ENCODE measurements around the gene TMA7B. TPM values are rescaled to one million over a fixed set of nuclear protein-coding genes. Genes with fewer than 3 reads are reported as not detected.
A peak's percentile ranks its signal among the peaks of the same experiment; 100 is the strongest.

TMA7B gene
- total RNA-seq, 2 experiments from 2014 or later = 5.7 to 6.5 TPM

DNA sequence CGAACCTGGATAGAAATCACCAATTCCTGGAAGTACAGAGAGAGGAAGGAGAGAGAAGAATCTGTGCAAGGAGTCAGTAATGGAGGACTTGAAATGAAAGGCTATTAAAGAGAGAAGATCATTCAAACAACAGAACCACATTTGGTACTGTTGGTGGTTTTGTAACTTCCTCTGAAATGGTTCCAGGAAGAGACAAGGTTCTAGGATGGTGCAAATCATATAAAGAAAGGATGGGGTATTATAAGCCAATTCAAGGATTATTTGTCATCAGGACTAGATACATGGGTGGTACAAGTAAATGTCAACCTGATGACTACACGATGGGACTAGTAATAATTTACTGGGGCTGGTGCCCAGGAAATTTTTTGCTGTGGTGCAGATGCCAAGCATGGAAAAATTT lies 28.9 kb upstream of the TMA7B start:
- peak in 1 of 14 experiments; percentile 59 for DNase-seq
- no peaks in the 10 kb centered on the region for H3K9me3 ChIP-seq (ENCODE audit: control insufficient read depth in 1 of 2, insufficient read depth in 1 of 2, low read length in 2 of 2)
- peaks cover 42% of the 10 kb centered on the region for H3K4me1 Mint-ChIP-seq (ENCODE audit: low read depth)
- H3K27me3 ChIP-seq (ENCODE audit: control insufficient read depth in 1 of 2, insufficient read depth in 2 of 2, low read length in 2 of 2) = no peaks in the 10 kb centered on the region
- H3K36me3 ChIP-seq (ENCODE audit: insufficient read depth, low read length) = peaks cover 6% of the 10 kb centered on the region
- no peaks in the 10 kb centered on the region for H3K9me3 Mint-ChIP-seq
- peaks cover 20% of the 10 kb centered on the region for H3K36me3 Mint-ChIP-seq (ENCODE audit: low read depth)
- no peak overlapping the region for H3K4me3 Mint-ChIP-seq
- no peak for ATAC-seq (ENCODE audit: poor library complexity)
- H3K4me3 ChIP-seq (ENCODE audit: low read length) = peak overlapping the region; percentile 1
- no peaks in the 10 kb centered on the region for H3K27me3 Mint-ChIP-seq
- intact Hi-C loops (cut with DNase I, micrococcal nuclease) = no loop called here
- H3K27ac ChIP-seq (ENCODE audit: low read depth in 1 of 2, low read length in 2 of 2) = peak overlapping the region; percentile 21 to 35
- ChIA-PET POLR2A (interaction anchor here (2.7 to 16.2 kb wide), 2 partner anchors 10 to 20 kb away, joined by 16 to 393 read pairs; no protein-coding TSS in a partner anchor), CTCF (interaction anchor here (0.5 kb wide), 1 partner anchor 407 kb away, joined by 3 read pairs; no protein-coding TSS in a partner anchor)
- no peak for TF ChIP-seq CTCF (IDR thresholded peaks at IDR 0.05)
- H3K27ac Mint-ChIP-seq = no peak overlapping the region
- H3K4me1 ChIP-seq (ENCODE audit: insufficient read depth, low read length) = peaks cover 92% of the 10 kb centered on the region

- no peaks in the 10 kb centered on the region for H3K27me3 ChIP-seq (ENCODE audit: control insufficient read depth in 1 of 2, insufficient read depth in 2 of 2, low read length in 2 of 2)
- H3K9me3 ChIP-seq (ENCODE audit: control insufficient read depth in 1 of 2, insufficient read depth in 1 of 2, low read length in 2 of 2) = no peaks in the 10 kb centered on the region
- POLR2A ChIA-PET = interaction anchor here (1.1 to 16.2 kb wide), 5 partner anchors 8 to 184 kb away, joined by 3 to 393 read pairs (median 8); no protein-coding TSS in a partner anchor
- no peak overlapping the region for H3K4me3 Mint-ChIP-seq
- H3K36me3 ChIP-seq (ENCODE audit: insufficient read depth, low read length) = peaks cover 3% of the 10 kb centered on the region
- no peaks in the 10 kb centered on the region for H3K27me3 Mint-ChIP-seq
- H3K4me3 ChIP-seq (ENCODE audit: low read length) = no peak overlapping the region
- H3K36me3 Mint-ChIP-seq (ENCODE audit: low read depth) = peaks cover 21% of the 10 kb centered on the region
- H3K27ac ChIP-seq (ENCODE audit: low read depth in 1 of 2, low read length in 2 of 2) = peak overlapping the region; percentile 35 to 87
- DNase-seq (no peak), ATAC-seq (ENCODE audit: poor library complexity) (no peak)
- intact Hi-C loops (cut with DNase I, micrococcal nuclease) = loop anchor here in 1 of 2 experiments (2.0 kb wide), 1 partner anchor 17 kb away; no protein-coding TSS in a partner anchor
- no peak overlapping the region for H3K27ac Mint-ChIP-seq
- TF ChIP-seq CTCF (IDR thresholded peaks at IDR 0.05) = no peak
- peaks cover 93% of the 10 kb centered on the region for H3K4me1 ChIP-seq (ENCODE audit: insufficient read depth, low read length)
- no peaks in the 10 kb centered on the region for H3K9me3 Mint-ChIP-seq
- CTCF ChIA-PET = interaction anchor here (0.7 to 2.3 kb wide), 7 partner anchors 10 to 588 kb away, joined by 3 to 21 read pairs (median 5); no protein-coding TSS in a partner anchor
- H3K4me1 Mint-ChIP-seq (ENCODE audit: low read depth) = peaks cover 46% of the 10 kb centered on the region
These were observed 28.0 kb upstream of the TMA7B start for GRCh38 chr22:39932166-39932565.

DNA sequence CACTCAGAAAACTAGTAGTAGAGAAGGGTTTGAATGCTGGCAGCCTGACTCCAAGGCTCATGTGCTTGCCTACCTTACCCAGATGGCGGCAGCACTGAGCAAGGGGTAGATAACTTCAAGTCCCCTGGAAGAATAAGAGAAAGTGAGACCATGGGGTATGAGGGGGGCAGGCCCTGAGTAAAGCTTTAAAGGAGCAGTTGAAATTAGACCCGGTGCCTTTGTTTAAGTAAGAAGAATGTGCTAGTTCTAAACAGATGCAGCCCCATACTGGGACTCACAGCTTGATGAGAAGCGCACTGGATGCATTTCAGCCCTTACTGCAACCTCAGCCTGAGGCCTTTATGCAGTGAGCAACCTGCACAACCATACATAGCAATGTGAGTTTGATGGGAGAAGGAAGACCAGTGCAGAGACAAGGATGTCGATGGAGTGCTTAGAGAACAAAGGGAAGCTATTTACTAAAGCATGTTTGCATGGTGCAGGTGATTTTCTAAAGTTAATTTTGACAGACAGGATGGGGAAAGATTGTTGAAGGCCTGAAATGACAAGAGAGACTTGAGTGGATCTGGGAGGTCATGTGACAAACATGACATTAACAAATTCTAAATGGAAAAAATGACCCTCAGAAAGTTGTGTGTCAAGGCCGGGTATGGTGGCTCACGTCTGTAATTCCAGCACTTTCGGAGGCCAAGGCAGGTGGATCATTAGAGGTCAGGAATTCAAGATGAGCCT lies 27.1 kb upstream of the TMA7B start:
- Histone ChIP-seq H3K27ac (ENCODE audit: low read depth in 1 of 2, low read length in 2 of 2) (peak overlapping the region in 1 of 2 donors; percentile 87), H3K9me3 (ENCODE audit: control insufficient read depth in 1 of 2, insufficient read depth in 1 of 2, low read length in 2 of 2) (no peaks in the 10 kb centered on the region), H3K36me3 (ENCODE audit: insufficient read depth, low read length) (peaks cover 2% of the 10 kb centered on the region), H3K4me3 (ENCODE audit: low read length) (peak overlapping the region; percentile 9), H3K27me3 (ENCODE audit: control insufficient read depth in 1 of 2, insufficient read depth in 2 of 2, low read length in 2 of 2) (no peaks in the 10 kb centered on the region), H3K4me1 (ENCODE audit: insufficient read depth, low read length) (peaks cover 93% of the 10 kb centered on the region)
- Mint-ChIP-seq H3K4me3 (peak overlapping the region; percentile 65), H3K9me3 (no peaks in the 10 kb centered on the region), H3K27me3 (no peaks in the 10 kb centered on the region), H3K36me3 (ENCODE audit: low read depth) (peaks cover 29% of the 10 kb centered on the region), H3K4me1 (ENCODE audit: low read depth) (peaks cover 55% of the 10 kb centered on the region), H3K27ac (no peak overlapping the region)
- ChIA-PET CTCF (interaction anchor here (0.9 to 2.9 kb wide), 11 partner anchors 10 to 404 kb away, joined by 3 to 21 read pairs (median 6); partner anchors contain the start of gene GRAP2), POLR2A (interaction anchor here (0.7 to 16.2 kb wide), 11 partner anchors 9 to 466 kb away, joined by 3 to 393 read pairs (median 3); partner anchors contain the start of gene GRAP2)
- TF ChIP-seq CTCF (IDR thresholded peaks at IDR 0.05) = peak; percentile 66
- intact Hi-C loops (cut with DNase I, micrococcal nuclease) = loop anchor here in 1 of 2 experiments (2.0 kb wide), 1 partner anchor 18 kb away; no protein-coding TSS in a partner anchor
- DNase-seq = peak in 9 of 14 experiments; percentile 38 to 82 (median 57)
- ATAC-seq (ENCODE audit: poor library complexity) = peak; percentile 37

Data from CD4-positive, alpha-beta T cell (primary cell).